Measurements from ENCODE around the gene PFKFB3. TPM values are rescaled to one million over a fixed set of nuclear protein-coding genes. Genes with fewer than 3 reads are reported as not detected.
"Not testable (repeated sequence)": the region's sequence is repeated elsewhere in the genome, so short reads cannot be mapped to it uniquely, and the experiment has no call there.

PFKFB3 gene
- total and polyA plus RNA-seq, 4 donors: 11.4 to 234 (median 66.3) TPM

- 86 to 98% methylated on average over 8 of the region's 8 CpGs for WGBS, 2 donors
- peaks cover 0 to 5% (median 0%) of the 10 kb centered on the region in 5 donors for H3K4me1 ChIP-seq (ENCODE audit: control insufficient read depth in 5 of 5, insufficient read depth in 5 of 5, low read length in 5 of 5)
- no peaks in the 10 kb centered on the region for H3K36me3 ChIP-seq (ENCODE audit: control insufficient read depth in 4 of 4, insufficient read depth in 4 of 4, low read length in 4 of 4)
- H3K9ac ChIP-seq (ENCODE audit: insufficient read depth in 1 of 2, low read length in 2 of 2): no peak overlapping the region
- H3K27ac ChIP-seq (ENCODE audit: low read depth in 1 of 2, low read length in 1 of 2): no peak overlapping the region
- no peaks in the 10 kb centered on the region for H3K9me3 ChIP-seq (ENCODE audit: control insufficient read depth in 4 of 4, insufficient read depth in 3 of 4, low read length in 3 of 4)
- H3K4me3 ChIP-seq: no peak overlapping the region
- ATAC-seq (ENCODE audit: insufficient read depth, low FRiP score) (no peak), DNase-seq (no peak)
- H3K27me3 ChIP-seq (ENCODE audit: control insufficient read depth in 3 of 3, insufficient read depth in 3 of 3, low read length in 2 of 3): no peaks in the 10 kb centered on the region
- TF ChIP-seq CTCF (IDR thresholded peaks at IDR 0.05; ENCODE audit: control extremely low read depth, extremely low read depth): no peak
Observed at GRCh38 chr10:6283655-6284054, 80.9 kb downstream of the PFKFB3 start.

GRCh38 chr10:6290621-6291020 lies 87.9 kb downstream of the PFKFB3 start:
- ATAC-seq (ENCODE audit: insufficient read depth, low FRiP score); H3K9ac ChIP-seq (ENCODE audit: insufficient read depth in 1 of 2, low read length in 2 of 2); DNase-seq; H3K27ac ChIP-seq (ENCODE audit: low read depth in 1 of 2, low read length in 1 of 2); H3K9me3 ChIP-seq (ENCODE audit: control insufficient read depth in 4 of 4, insufficient read depth in 3 of 4, low read length in 3 of 4); H3K4me3 ChIP-seq; H3K27me3 ChIP-seq (ENCODE audit: control insufficient read depth in 3 of 3, insufficient read depth in 3 of 3, low read length in 2 of 3); H3K36me3 ChIP-seq (ENCODE audit: control insufficient read depth in 4 of 4, insufficient read depth in 4 of 4, low read length in 4 of 4); H3K4me1 ChIP-seq (ENCODE audit: control insufficient read depth in 5 of 5, insufficient read depth in 5 of 5, low read length in 5 of 5): not testable (repeated sequence)
- WGBS, 2 donors: 83 to 92% methylated on average over 3 of the region's 3 CpGs

GRCh38 chr10:6292741-6293151 lies 90.0 kb downstream of the PFKFB3 start:
- Histone ChIP-seq H3K4me1 (ENCODE audit: control insufficient read depth in 5 of 5, insufficient read depth in 5 of 5, low read length in 5 of 5) (peaks cover 0 to 6% (median 0%) of the 10 kb centered on the region in 5 donors), H3K4me3 (no peak overlapping the region), H3K27me3 (ENCODE audit: control insufficient read depth in 3 of 3, insufficient read depth in 3 of 3, low read length in 2 of 3) (no peaks in the 10 kb centered on the region), H3K9me3 (ENCODE audit: control insufficient read depth in 4 of 4, insufficient read depth in 3 of 4, low read length in 3 of 4) (no peaks in the 10 kb centered on the region), H3K27ac (ENCODE audit: low read depth in 1 of 2, low read length in 1 of 2) (no peak overlapping the region), H3K9ac (ENCODE audit: insufficient read depth in 1 of 2, low read length in 2 of 2) (no peak overlapping the region), H3K36me3 (ENCODE audit: control insufficient read depth in 4 of 4, insufficient read depth in 4 of 4, low read length in 4 of 4) (no peaks in the 10 kb centered on the region)
- ATAC-seq (ENCODE audit: insufficient read depth, low FRiP score) (no peak), DNase-seq (peak in 1 of 3 donors; percentile 39)
- 42 to 65% methylated on average over 7 of the region's 7 CpGs for WGBS, 2 donors
- TF ChIP-seq CTCF (IDR thresholded peaks at IDR 0.05; ENCODE audit: control extremely low read depth, extremely low read depth): no peak

- 70 to 87% methylated on average over 4 of the region's 4 CpGs for WGBS, 2 donors
- H3K9ac ChIP-seq (ENCODE audit: insufficient read depth in 1 of 2, low read length in 2 of 2); H3K9me3 ChIP-seq (ENCODE audit: control insufficient read depth in 4 of 4, insufficient read depth in 3 of 4, low read length in 3 of 4); H3K36me3 ChIP-seq (ENCODE audit: control insufficient read depth in 4 of 4, insufficient read depth in 4 of 4, low read length in 4 of 4); H3K4me3 ChIP-seq; DNase-seq; H3K27me3 ChIP-seq (ENCODE audit: control insufficient read depth in 3 of 3, insufficient read depth in 3 of 3, low read length in 2 of 3); H3K27ac ChIP-seq (ENCODE audit: low read depth in 1 of 2, low read length in 1 of 2); ATAC-seq (ENCODE audit: insufficient read depth, low FRiP score): not testable (repeated sequence)
- peaks cover 0 to 19% (median 8%) of the 10 kb centered on the region in 5 donors for H3K4me1 ChIP-seq (ENCODE audit: control insufficient read depth in 5 of 5, insufficient read depth in 5 of 5, low read length in 5 of 5)
Observed at GRCh38 chr10:6296425-6296824, 93.7 kb downstream of the PFKFB3 start.
